ENCODE measurements around the gene DBH. TPM values are rescaled to one million over a fixed set of nuclear protein-coding genes. Genes with fewer than 3 reads are reported as not detected.

Gene DBH
- total and polyA plus RNA-seq, 8 donors: 0.08 to 0.09 TPM; not detected in 6

- 58 to 72% methylated on average over 10 of the region's 10 CpGs for WGBS, 2 donors
- no peaks in the 10 kb centered on the region for H3K9me3 ChIP-seq
- DNase-seq (no peak), ATAC-seq (no peak), FAIRE-seq (no peak)
- TF ChIP-seq CTCF (IDR thresholded peaks at IDR 0.05): no peak
- H3K36me3 ChIP-seq: no peaks in the 10 kb centered on the region
- intact Hi-C loops (cut with DNase I): no loop called here
- no peak overlapping the region for H3K4me3 ChIP-seq
- no peak overlapping the region for H3K27ac ChIP-seq
- H3K4me1 ChIP-seq: no peaks in the 10 kb centered on the region
- H3K27me3 ChIP-seq: no peaks in the 10 kb centered on the region
Measured at GRCh38 chr9:133645021-133645765, 9.0 kb downstream of the DBH start.

GRCh38 chr9:133647148-133647547, 11.0 kb downstream of the DBH start:
- intact Hi-C loops (cut with DNase I): no loop called here
- no peak overlapping the region for H3K4me3 ChIP-seq
- 52 to 62% methylated on average over 7 of the region's 7 CpGs for WGBS, 2 donors
- no peak overlapping the region for H3K27ac ChIP-seq
- H3K9me3 ChIP-seq: no peaks in the 10 kb centered on the region
- no peak for TF ChIP-seq CTCF (IDR thresholded peaks at IDR 0.05)
- no peak for ATAC-seq
- DNase-seq: peak in 1 of 6 donors; percentile 10
- H3K4me1 ChIP-seq: no peaks in the 10 kb centered on the region
- no peak for FAIRE-seq
- H3K27me3 ChIP-seq: no peaks in the 10 kb centered on the region
- no peaks in the 10 kb centered on the region for H3K36me3 ChIP-seq

- H3K27me3 ChIP-seq: no peaks in the 10 kb centered on the region
- 70 to 82% methylated on average over 25 of the region's 25 CpGs for WGBS, 2 donors
- DNase-seq (peak in 2 of 6 donors; percentile 13 to 45), FAIRE-seq (no peak), ATAC-seq (no peak)
- no peak overlapping the region for H3K27ac ChIP-seq
- no peaks in the 10 kb centered on the region for H3K4me1 ChIP-seq
- no peak overlapping the region for H3K4me3 ChIP-seq
- no peaks in the 10 kb centered on the region for H3K36me3 ChIP-seq
- H3K9me3 ChIP-seq: no peaks in the 10 kb centered on the region
- TF ChIP-seq CTCF (IDR thresholded peaks at IDR 0.05): no peak
- intact Hi-C loops (cut with DNase I): no loop called here
Measured at GRCh38 chr9:133647765-133648469, 11.8 kb downstream of the DBH start.

GRCh38 chr9:133649194-133649593, 13.0 kb downstream of the DBH start:
- H3K36me3 ChIP-seq: no peaks in the 10 kb centered on the region
- ATAC-seq: no peak
- intact Hi-C loops (cut with DNase I): no loop called here
- H3K27me3 ChIP-seq: no peaks in the 10 kb centered on the region
- no peak overlapping the region for H3K4me3 ChIP-seq
- no peaks in the 10 kb centered on the region for H3K9me3 ChIP-seq
- no peaks in the 10 kb centered on the region for H3K4me1 ChIP-seq
- WGBS, 2 donors: 73 to 82% methylated on average over 7 of the region's 7 CpGs
- no peak overlapping the region for H3K27ac ChIP-seq
- no peak for FAIRE-seq
- TF ChIP-seq CTCF (IDR thresholded peaks at IDR 0.05): no peak
- DNase-seq: no peak

- Histone ChIP-seq H3K27ac (no peak overlapping the region), H3K4me3 (no peak overlapping the region), H3K27me3 (no peaks in the 10 kb centered on the region), H3K36me3 (no peaks in the 10 kb centered on the region), H3K9me3 (no peaks in the 10 kb centered on the region), H3K4me1 (no peaks in the 10 kb centered on the region)
- intact Hi-C loops (cut with DNase I): no loop called here
- ATAC-seq (no peak), FAIRE-seq (no peak), DNase-seq (peak in 2 of 6 donors; percentile 10 to 34)
- WGBS, 2 donors: 80 to 84% methylated on average over 12 of the region's 12 CpGs
- no peak for TF ChIP-seq CTCF (IDR thresholded peaks at IDR 0.05)
Measured at GRCh38 chr9:133650026-133650425, 13.9 kb downstream of the DBH start.
